Middle frontal gyrus (tissue), 1 donor: Measurements from ENCODE around the gene CCDC171.
A peak's percentile ranks its signal among the peaks of the same experiment; 100 is the strongest.
"Not testable (repeated sequence)": the region's sequence is repeated elsewhere in the genome, so short reads cannot be mapped to it uniquely, and the experiment has no call there.

ENCODE experiments used
- DNase-seq: peaks from one replicate; pipeline ENCODE4 v3.0.0-alpha.2; 2015; ENCODE audit warnings: low spot score; ENCODE audit errors: extremely low spot score

CCDC171 gene

DNA sequence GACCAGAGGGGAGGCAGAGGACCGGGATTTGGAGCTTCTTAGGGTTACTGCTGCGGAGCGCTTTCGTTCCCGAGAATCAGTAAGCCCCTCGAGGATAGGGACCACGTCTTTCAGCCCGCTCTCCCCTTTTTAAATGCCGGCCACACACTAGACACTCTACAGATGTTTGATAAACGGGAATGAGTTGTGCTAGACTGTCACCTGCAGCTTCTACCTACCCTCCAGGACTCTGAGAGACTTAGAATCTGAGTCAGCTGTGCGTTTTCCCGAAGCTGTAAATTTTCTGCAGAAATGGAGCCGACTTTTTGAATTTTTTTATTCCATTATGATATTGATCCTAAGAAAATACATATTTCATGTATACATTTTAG, 670 bp downstream of the CCDC171 start:
- no peak for DNase-seq

DNA sequence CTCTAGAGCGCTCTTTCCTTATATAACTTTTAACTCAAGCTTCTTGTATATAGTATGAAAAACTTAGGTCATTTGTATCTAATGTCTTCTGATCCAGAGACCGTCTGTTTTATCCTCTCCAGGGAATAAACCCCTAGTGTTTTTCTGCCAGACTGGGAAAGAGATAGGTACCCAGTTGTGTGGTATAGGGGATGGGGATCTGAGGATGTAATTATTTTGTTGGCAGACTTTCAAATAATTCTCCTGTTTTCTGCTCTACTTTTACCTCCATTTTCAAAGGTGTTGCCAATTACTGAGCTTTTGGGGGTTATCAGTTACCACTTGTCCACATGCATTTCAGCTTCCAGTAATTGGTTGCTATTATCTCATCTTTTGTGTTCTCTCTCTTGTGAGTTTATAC, 17.9 kb downstream of the CCDC171 start:
- DNase-seq = no peak

DNA sequence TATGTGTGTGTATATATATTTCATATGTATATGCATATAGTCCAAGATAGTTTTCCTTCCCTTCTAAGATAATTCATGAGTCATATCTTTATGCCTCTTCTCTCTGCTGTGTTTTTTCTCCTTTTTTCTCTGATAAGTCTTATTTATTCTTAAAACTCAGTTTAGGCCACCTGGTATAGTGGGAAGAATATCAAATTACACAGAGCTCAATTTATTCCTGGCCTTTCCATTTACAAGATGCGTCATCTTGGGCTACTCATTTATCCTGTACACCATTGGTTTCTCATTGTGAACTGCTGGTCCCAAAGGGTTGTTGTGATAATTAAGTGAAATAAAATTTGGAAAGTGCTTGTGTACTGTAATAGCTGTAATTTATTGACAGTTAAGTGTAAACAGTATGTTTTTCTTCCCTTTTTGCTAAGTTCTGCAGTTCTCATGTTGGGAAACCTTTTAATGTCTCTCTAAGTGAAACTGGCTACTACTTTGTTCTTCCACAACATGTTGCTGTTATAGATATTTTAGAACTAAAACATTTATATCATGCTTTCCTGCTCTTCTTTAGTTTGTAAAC, 19.4 kb downstream of the CCDC171 start:
- DNase-seq = no peak

DNA sequence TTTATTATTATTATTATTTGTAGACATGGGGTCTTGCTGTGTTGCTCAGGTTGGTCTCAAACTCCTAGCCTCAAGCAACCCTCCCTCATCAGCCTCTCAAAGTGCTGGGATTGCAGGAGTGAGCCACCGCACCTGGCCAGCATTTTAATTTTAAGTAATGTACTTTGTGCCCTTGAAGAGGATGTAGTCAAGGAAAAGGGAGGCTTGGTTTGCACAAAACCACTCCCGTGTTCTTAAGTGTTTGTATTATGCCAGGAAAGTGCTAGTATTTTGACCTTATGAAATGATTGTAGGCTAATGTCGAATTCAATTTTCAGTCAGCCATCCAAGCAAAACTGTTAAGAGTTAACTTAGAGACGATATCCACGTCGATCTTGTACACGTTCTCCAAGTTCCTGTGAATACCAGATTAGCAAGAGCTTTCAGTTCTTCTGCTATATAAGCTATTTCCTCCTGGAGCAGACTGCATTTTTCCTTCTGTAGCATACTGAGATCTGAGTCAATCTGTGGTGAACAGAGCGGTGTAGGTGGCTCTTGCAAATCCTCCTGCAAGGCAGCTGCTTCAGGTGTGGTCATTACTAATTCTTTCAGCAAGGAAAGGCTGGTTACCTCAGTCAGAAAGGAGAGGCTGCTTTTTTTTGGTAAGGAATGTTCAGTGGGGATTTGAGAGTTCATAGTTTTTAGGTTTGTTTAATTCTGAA, 23.7 kb downstream of the CCDC171 start:
- DNase-seq = no peak

DNA sequence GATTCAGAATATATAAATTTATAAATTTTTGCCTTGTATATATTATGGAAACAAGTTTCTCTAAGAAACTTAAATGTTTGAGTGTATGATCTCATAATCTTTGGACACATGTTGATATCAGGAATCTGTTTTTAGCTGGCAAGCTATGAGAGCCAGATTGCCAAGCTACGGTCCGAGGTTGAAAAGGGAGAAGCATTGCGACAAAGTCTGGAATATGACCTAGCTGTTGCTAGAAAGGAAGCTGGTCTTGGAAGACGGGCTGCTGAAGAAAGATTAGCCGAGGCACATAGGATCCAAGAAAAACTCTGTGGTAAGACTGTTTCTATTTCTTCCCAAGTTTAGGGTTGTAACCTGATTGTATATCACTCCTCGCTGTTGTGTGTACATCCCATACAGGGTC, 25.9 kb downstream of the CCDC171 start:
- DNase-seq = no peak

DNA sequence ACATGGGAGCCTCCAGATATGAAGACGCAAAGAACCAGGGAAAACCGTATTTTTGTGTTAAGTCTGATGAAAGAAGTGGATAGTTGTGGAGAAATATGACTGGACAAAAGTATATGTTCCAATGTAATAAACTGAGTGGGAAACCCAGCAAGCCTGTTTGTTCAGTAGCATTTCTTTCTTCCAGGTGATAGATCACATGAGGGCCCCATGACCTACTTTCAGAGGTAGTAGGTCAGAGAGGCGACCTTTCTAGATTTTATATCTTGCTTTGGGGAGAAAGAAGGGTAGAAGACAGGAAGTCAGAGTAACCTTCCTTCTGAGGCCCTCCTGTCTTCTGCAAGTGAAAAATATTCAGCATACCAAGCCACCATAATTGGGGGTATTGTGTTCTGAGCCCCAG, 31.5 kb downstream of the CCDC171 start:
- no peak for DNase-seq

DNA sequence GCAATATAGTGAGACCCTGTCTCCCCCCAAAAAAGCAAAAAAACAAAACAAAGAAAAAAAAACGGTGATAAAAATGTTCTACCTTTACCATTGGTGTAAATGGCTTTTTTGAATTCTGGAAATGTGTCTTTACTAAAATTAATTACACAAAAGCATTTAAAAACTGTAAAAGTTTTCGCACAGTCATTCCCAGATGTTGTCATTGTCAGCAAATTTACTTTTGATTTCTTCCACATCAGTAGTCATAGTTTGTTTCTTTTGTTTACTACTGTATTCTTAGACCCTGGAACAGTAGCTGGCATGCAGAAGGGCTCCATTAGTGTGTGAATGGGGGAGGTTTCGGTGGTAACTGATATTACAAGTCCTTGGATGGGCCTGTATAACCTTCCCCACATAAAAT, 39.5 kb downstream of the CCDC171 start:
- no peak for DNase-seq

DNA sequence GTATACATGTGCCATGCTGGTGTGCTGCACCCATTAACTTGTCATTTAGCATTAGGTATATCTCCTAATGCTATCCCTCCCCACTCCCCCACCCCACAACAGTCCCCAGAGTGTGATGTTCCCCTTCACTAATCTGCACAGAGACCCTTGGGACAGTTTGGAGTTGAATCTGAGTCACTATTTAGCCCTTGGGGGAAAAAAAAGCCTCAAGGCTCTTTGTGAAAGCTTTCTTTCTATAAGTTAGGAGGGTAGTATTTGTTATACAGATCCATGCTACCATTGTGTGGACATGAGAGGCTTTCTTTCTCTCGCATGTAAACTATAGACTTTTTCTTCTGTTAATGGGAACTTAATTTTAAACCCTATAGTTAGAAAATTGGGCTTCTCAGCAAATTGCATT, 40.1 kb downstream of the CCDC171 start:
- not testable (repeated sequence) for DNase-seq

DNA sequence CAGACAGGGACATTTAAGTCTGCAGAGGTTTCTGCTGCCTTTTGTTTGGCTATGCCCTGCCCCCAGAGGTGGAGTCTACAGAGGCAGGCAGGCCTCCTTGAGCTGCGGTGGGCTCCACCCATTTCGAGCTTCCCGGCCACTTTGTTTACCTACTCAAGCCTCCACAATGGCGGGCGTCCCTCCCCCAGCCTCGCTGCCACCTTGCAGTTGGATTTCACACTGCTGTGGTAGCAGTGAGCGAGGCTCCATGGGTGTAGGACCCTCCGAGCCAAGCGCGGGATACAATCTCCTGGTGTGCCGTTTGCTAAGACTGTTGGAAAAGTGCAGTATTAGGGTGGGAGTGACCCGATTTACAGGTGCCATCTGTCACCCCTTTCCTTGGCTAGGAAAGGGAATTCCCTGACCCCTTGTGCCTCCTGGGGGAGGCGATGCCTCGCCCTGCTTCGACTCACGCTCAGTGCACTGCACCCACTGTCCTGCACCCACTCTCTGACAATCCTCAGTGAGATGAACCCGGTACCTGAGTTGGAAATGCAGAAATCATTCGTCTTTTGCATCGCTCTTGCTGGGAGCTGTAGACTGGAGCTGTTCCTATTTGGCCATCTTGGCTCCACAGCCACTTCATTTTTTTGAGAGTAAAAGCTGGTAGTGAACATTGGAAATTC, 48.0 kb downstream of the CCDC171 start:
- not testable (repeated sequence) for DNase-seq

DNA sequence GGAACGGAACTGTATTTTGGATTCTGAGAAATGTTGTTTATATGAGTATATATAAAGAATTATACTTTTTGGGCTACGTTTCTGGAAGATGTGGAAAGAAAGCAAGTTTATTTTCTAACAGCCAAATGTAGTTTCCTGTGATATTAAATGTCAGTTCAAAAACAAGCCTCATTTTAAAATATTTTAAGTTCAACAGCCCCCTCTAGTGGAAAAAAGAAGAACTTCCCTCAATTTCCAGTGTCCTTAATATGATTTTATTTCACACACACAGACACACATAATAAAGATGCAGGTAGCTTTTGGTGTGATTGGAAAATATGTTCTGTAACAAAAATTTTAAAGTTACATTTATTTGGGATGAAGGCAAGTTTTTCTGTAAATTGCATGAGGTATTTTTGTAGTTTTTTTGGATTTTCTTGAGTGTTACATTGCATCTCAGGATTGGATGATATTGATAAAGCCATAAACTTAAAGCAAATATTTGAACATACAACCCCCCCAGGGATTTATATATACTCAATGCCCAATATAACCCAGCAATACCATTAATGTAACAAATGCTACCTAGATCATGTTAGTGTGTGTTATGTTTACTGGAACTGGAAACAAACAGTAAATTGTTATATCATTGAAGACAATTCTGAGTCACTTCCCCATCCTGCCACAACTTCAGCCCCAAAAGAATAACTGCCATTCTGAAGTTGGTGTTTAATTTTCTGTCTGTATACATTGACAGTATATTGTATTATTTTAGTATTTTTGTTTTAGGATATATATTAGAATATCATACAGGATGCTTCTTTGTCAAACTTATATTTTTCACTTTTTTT, 54.0 kb downstream of the CCDC171 start:
- DNase-seq = peak; percentile 28

DNA sequence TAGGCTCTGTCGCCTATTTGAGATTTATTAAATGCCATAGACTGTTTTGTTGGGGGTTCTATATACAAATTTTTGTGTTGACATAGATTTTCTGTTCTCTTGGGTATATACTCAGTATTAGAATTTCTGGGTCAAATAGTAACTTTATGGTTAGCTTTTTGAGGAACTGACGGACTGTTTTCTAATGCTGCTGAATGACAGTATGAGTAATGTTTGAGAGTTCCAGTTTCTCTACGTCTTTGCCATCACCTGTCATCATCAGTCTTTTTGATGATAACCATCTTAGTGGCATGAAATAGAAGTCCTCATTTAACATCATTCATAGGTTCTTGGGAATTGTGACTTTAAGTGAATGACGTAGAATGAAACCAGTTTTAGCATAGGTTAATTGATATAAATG, 60.1 kb downstream of the CCDC171 start:
- DNase-seq = no peak

DNA sequence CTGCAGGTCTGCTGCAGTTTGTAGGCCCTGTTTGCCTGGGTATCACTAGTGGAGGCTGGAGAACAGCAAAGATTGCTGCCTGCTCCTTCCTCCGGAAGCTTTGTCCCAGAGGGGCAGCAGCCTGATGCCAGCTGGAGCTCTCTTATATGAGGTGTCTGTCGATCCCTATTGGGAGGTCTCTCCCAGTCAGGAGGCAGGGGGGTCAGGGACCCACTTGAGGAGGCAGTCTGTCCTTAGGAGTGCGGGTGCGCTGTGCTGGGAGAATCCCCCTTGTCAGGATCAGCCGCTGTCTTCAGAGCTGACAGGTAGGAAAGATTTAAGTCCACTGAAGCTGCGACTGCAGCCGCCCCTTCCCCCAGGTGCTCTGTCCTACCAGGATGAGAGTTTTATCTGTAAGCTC, 64.9 kb downstream of the CCDC171 start:
- DNase-seq = no peak

DNA sequence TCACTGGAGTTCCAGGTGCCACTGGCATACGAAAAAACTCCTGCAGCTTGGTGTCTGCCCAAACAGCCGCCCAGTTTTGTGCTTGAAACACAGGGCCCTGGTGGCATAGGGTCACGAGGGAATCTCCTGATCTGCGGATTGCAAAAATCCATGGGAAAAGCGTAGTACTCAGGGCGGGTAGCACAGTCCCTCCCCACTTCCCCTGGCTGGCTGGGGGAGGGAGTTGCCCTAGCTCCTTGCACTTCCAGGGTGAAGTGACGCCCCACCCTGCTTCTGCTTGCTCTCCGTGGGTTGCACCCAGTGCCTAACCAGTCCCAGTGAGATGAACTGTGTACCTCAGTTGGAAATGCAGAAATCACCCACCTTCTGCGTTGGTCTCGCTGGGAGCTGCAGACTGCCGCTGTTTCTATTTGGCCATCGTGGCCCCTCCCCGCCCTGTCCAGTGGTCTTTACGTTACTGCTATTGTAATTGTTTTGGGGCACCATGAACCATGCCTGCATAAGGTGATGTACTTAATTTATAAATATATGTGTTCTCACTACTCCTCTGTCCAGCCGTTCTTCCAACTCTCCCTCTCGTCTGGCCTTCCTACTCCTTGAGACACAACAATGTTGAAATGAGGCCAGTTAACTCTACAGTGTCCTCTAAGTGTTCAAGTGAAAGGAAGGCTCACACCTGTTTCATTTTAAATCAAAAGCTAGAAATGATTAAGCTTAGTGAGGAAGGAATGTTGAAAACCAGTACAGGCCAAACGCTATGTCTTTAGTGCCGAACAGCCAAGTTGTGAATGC, 65.9 kb downstream of the CCDC171 start:
- DNase-seq = no peak

DNA sequence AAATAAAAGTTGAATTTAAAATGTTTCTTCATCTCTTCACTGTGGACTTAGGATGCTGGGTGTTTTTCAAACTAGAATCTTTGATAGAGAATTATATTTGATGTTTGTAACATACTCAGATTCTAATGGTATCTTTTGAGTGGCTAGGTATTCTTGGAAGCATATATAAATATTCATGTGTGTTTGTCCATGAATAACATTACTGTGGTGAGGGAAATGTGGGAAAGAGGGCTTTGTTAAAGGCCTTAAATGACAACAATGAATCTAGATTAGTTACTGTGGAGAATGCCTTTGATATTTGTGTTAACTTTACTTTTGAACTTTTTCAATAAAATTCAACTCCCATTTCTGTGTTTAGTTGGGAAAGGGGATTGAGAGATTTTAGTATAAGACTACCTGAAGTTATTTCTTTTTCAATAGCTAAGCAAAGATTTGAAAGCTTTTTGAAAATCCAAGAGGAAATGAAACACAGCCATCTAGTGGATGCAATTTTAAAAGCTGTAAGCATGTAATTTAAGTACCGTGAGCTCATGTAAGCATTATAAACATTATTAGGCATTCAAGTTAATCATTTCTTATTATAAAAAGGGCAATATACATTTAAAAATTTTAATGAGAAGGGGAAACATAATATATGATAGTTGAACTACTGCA, 69.6 kb downstream of the CCDC171 start:
- DNase-seq = no peak

DNA sequence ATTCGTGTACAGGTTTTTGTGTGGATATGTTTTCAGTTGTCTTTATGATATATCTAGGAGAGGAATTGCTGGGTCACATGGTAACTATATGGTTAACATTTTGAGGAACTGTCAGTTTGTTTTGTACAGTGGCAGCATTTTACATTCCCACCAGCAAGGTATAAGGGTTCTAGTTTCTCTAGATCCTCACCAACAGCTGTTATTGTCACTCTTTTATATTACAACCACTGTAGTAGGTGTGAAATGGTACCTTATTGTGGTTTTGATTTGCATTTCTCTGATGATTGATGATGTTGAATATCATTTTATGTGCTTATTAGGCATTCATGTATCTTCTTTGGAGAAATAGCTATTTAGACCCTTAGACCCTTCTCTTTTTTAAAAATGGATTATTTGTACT, 82.9 kb downstream of the CCDC171 start:
- no peak for DNase-seq

DNA sequence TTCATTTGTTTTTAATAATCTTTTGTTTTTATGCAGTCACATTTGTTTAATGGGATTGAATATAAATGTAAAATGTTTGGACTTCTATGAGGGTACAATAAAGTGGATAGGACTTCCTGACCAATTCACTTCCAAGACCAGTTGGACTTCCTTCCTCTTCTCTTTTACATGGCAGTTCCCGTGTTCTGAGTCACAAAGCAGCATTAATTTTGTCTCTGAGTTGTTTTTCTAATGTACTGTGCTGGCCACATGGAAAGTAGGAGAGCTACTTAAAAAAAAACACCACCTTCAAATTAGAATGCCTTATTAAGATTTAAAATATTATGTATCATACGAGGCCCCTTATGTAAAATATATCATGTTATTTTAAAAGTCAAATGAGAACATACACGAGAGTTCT, 87.3 kb downstream of the CCDC171 start:
- no peak for DNase-seq

DNA sequence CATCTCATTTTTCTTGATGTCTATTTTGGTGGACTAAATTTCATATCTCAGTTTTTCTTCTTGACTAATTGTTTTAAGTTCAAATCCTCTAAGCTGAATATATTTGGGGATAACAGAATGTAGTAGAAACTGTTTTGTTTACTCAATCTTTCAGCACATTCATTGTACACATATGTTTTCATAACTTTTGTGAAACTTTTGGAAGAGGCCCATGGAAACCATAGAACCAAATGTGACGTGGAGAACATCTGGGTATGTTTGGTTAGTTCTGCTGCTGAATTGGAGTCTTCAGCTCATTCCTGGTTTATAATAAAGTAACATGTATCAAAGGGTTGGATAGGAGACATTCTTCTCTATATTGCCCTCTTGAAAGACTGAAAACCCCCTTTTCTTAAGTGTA, 88.4 kb downstream of the CCDC171 start:
- DNase-seq = no peak

DNA sequence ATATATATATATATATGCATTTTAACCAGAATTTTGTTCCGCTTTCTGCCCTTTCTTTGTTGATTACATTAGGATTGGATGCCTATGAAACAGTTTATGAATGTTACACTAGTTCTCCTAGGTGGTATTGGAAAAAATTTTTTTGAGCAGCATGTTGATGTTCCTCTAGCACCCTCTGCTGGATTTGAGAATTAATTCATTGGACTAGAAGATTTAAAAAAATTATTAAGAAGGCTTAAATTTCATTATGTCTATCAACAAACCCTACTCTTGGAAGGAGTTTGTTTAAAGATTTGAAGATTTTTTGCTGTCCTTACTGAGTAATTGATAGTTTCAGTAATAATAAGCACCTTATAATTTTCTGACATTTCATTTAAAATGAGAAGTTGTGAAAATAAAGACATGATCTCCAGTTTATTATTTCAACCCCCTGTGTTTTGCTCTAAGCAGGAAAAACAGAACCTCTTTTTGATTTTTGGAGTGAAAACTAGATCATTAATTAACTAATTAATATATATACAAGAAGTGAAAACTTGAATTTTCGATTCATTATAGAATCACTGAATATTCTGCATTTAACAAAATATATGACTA, 89.6 kb downstream of the CCDC171 start:
- peak; percentile 25 for DNase-seq

DNA sequence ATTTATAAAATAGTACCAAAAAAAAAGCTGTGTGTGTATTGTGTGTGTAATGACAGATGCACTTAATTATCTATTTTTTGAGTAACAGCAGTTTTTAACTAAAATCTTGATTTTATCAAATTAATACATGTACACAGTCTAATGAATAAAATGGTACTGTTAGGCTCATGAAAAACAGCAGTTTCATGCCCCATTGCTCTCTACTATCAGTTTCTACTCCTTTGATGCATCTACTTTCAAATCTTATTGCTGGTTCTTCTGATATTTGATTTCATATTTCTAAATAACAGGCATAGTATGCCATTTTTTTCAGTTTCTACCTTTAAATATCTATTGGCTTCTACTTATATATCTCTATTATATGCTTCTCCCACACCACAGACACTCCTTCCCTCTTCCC, 117.4 kb downstream of the CCDC171 start:
- DNase-seq = no peak

DNA sequence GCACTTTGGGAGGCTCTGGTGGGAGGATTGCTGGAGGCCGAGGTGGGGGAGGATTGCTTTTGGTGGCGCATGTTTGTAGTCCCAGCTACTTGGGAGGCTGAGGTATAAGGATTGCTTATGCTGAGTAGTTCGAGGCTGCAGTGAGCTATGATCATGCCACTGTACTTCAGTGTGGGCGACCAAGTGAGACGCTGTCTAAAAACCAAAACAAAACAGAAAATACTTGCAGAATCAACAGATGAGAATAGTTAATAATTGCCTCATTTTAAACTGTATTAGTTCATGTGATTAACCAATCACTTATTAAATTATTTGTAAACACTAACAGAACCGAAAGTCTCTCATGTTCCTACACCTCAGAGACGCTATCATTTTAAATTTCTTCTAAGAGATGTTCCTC, 118.1 kb downstream of the CCDC171 start:
- DNase-seq = no peak
